HepG2 (cell line): ENCODE measurements around the gene C2orf42. TPM values are rescaled to one million over a fixed set of nuclear protein-coding genes. Genes with fewer than 3 reads are reported as not detected.

Experiments used
- ATF6 ChIP-seq: sonication (generic); formaldehyde crosslinking; conservative IDR thresholded peaks from 2 replicates; pipeline ENCODE4 v1.4.0; 2020; ENCODE audit warnings: missing genetic modification reagents
- ATRX ChIP-seq: sonication (generic); formaldehyde crosslinking; IDR thresholded peaks from 2 replicates; pipeline ENCODE4 v1.4.0; 2020; ENCODE audit warnings: missing genetic modification reagents, borderline replicate concordance
- CREBL2 ChIP-seq: sonication (generic); formaldehyde crosslinking; IDR thresholded peaks from 2 replicates; pipeline ENCODE4 v1.8.1; 2023; ENCODE audit warnings: missing genetic modification reagents, mild to moderate bottlenecking, borderline replicate concordance
- GLI4 ChIP-seq: sonication (generic); formaldehyde crosslinking; IDR thresholded peaks from 2 replicates; pipeline ENCODE4 v1.5.1; 2020; ENCODE audit warnings: missing genetic modification reagents, mild to moderate bottlenecking, moderate library complexity, borderline replicate concordance
- KLF16 ChIP-seq, 2 experiments: sonication (generic) in 1 of 2; formaldehyde crosslinking in 1 of 2; IDR thresholded peaks; 2 replicates each; pipeline versions ENCODE4 v1.6.1 to v1.8.0; 2016 to 2023; ENCODE audit warnings: missing genetic modification reagents in 2 of 2, missing compliant biosample characterization in 1 of 2
- RNF219 ChIP-seq: sonication (generic); formaldehyde crosslinking; IDR thresholded peaks from 2 replicates; pipeline ENCODE4 v1.5.0; 2020; ENCODE audit warnings: mild to moderate bottlenecking, missing genetic modification reagents
- SATB2 ChIP-seq: sonication (generic); formaldehyde crosslinking; IDR thresholded peaks from 2 replicates; pipeline ENCODE4 v1.5.0; 2020; ENCODE audit warnings: missing genetic modification reagents
- TCF12 ChIP-seq, 2 experiments: fragments of 450-650 bp in 1 of 2; sonication (generic) in 1 of 2; formaldehyde crosslinking in 1 of 2; IDR thresholded peaks; 2 replicates each; pipeline versions ENCODE4 v1.6.1 to v1.8.0; 2017 to 2022; ENCODE audit warnings: antibody characterized with exemption in 1 of 2, mild to moderate bottlenecking in 1 of 2, missing genetic modification reagents in 1 of 2, moderate library complexity in 1 of 2
- U2AF1 ChIP-seq: fragments of 200-400 bp; formaldehyde crosslinking; optimal IDR thresholded peaks from 2 replicates; pipeline ENCODE3; 2017; ENCODE audit warnings: mild to moderate bottlenecking, low read depth, low read length
- ZBTB3 ChIP-seq: sonication (generic); formaldehyde crosslinking; IDR thresholded peaks from 2 replicates; pipeline ENCODE4 v1.4.0; 2020; ENCODE audit warnings: low read depth, mild to moderate bottlenecking, moderate library complexity, missing genetic modification reagents, borderline replicate concordance
- ZBTB46 ChIP-seq: sonication (generic); formaldehyde crosslinking; IDR thresholded peaks from 2 replicates; pipeline ENCODE4 v1.4.0; 2020; ENCODE audit warnings: mild to moderate bottlenecking, missing genetic modification reagents, borderline replicate concordance
- ZNF225 ChIP-seq: sonication (generic); formaldehyde crosslinking; IDR thresholded peaks from 2 replicates; pipeline ENCODE4 v1.4.0; 2020; ENCODE audit warnings: mild to moderate bottlenecking, missing genetic modification reagents
- ZNF354B ChIP-seq: sonication (generic); formaldehyde crosslinking; IDR thresholded peaks from 2 replicates; pipeline ENCODE4 v1.8.0; 2022; ENCODE audit warnings: mild to moderate bottlenecking, missing genetic modification reagents
- ZNF546 ChIP-seq: sonication (generic); formaldehyde crosslinking; conservative IDR thresholded peaks from 2 replicates; pipeline ENCODE4 v1.8.1; 2023; ENCODE audit warnings: mild to moderate bottlenecking, missing genetic modification reagents
- ZNF660 ChIP-seq: sonication (generic); formaldehyde crosslinking; IDR thresholded peaks from 2 replicates; pipeline ENCODE4 v1.5.1; 2020; ENCODE audit warnings: mild to moderate bottlenecking, low read depth, missing genetic modification reagents, borderline replicate concordance
- ZNF850 ChIP-seq: sonication (generic); formaldehyde crosslinking; conservative IDR thresholded peaks from 2 replicates; pipeline ENCODE4 v1.9.0; 2021; ENCODE audit warnings: mild to moderate bottlenecking, missing genetic modification reagents
- polyA plus RNA-seq, 8 experiments: library from polyadenylated mRNA; depleted of rRNA in 3 of 8; stranded (reverse) in 7 of 8; unstranded in 1 of 8; fragments of >200 nt; fragmentation: Illumina TruSeq in 4 of 8; extraction: Trizol in 4 of 8; gene quantifications; 2 replicates each; pipeline versions ENCODE4 v1.2.1 to v1.2.3, GENCODE V29; 2011 to 2016; ENCODE audit warnings: low read depth in 4 of 8, missing spikeins in 1 of 8, mixed read lengths in 1 of 8; ENCODE audit not compliant: insufficient read depth in 1 of 8
- total RNA-seq, 5 experiments: library from RNA; depleted of rRNA; stranded (reverse); fragments of >200 nt; fragmentation: Illumina TruSeq; extraction: Trizol; gene quantifications; 2 replicates each; pipeline ENCODE4 v1.2.3, GENCODE V29; 2016; ENCODE audit warnings: low read depth in 1 of 5
- TF ChIP-seq, protein P1 (sequence below): IDR thresholded peaks from 2 replicates; pipeline ENCODE4 v1.6.1; 2018; ENCODE audit warnings: missing genetic modification reagents
- TF ChIP-seq, protein P2 (sequence below): sonication (generic); formaldehyde crosslinking; IDR thresholded peaks from 2 replicates; pipeline ENCODE4 v1.4.0; 2020; ENCODE audit warnings: low read depth, mild to moderate bottlenecking, missing genetic modification reagents

The C2orf42 gene
- total and polyA plus RNA-seq, 2 of the 13 experiments (the other 11 are each of a cell fraction or from before 2014, with no cell fraction given) = 9.3 to 9.9 TPM

GRCh38 chr2:70142590-70143313, 48.1 kb downstream of the C2orf42 start (continued):
- TF ChIP-seq ATF6 (CRISPR knock-in tag) (no peak), ZNF850 (CRISPR knock-in tag) (peak; percentile 15; the same call in 1 of the 2 replicates), ZNF546 (CRISPR knock-in tag) (no peak; the same call in 1 of the 2 replicates), ZBTB3 (CRISPR knock-in tag) (peak; percentile 67; the same call in 1 of the 2 replicates), RNF219 (CRISPR knock-in tag) (0 out of 2 replicates have a peak, but pooled peaks have one; percentile 54), ZNF225 (CRISPR knock-in tag) (no peak; the same call in 1 of the 2 replicates), TCF12 (IDR thresholded peaks at IDR 0.05) (no peak), TCF12 (CRISPR knock-in tag; IDR thresholded peaks at IDR 0.05) (no peak; the same call in 1 of the 2 replicates), ZNF354B (no peak), SATB2 (peak; percentile 32; the same call in 1 of the 2 replicates), ZBTB46 (CRISPR knock-in tag) (peak; percentile 81; the same call in 1 of the 2 replicates), GLI4 (no peak), KLF16 (CRISPR knock-in tag; IDR thresholded peaks at IDR 0.05) (peak in 1 of 2 experiments; percentile 98; a peak in 2 of 4 replicates), CREBL2 (CRISPR knock-in tag) (0 out of 2 replicates have a peak, but pooled peaks have one; percentile 18), ZNF660 (CRISPR knock-in tag) (0 out of 2 replicates have a peak, but pooled peaks have one; percentile 25), U2AF1 (no peak), ATRX (CRISPR knock-in tag) (no peak)
- TF ChIP-seq, protein P1, sequence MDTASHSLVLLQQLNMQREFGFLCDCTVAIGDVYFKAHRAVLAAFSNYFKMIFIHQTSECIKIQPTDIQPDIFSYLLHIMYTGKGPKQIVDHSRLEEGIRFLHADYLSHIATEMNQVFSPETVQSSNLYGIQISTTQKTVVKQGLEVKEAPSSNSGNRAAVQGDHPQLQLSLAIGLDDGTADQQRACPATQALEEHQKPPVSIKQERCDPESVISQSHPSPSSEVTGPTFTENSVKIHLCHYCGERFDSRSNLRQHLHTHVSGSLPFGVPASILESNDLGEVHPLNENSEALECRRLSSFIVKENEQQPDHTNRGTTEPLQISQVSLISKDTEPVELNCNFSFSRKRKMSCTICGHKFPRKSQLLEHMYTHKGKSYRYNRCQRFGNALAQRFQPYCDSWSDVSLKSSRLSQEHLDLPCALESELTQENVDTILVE (CRISPR knock-in tag) = peak; percentile 95
- TF ChIP-seq, protein P2, sequence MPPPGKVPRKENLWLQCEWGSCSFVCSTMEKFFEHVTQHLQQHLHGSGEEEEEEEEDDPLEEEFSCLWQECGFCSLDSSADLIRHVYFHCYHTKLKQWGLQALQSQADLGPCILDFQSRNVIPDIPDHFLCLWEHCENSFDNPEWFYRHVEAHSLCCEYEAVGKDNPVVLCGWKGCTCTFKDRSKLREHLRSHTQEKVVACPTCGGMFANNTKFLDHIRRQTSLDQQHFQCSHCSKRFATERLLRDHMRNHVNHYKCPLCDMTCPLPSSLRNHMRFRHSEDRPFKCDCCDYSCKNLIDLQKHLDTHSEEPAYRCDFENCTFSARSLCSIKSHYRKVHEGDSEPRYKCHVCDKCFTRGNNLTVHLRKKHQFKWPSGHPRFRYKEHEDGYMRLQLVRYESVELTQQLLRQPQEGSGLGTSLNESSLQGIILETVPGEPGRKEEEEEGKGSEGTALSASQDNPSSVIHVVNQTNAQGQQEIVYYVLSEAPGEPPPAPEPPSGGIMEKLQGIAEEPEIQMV (CRISPR knock-in tag) = peak; percentile 85; the same call in 1 of the 2 replicates
